GM12878 (cell line): ENCODE data around the gene DSC2. TPM values are rescaled to one million over a fixed set of nuclear protein-coding genes. Genes with fewer than 3 reads are reported as not detected.

Source experiments
- ATAC-seq: fragments of 200-7000 bp; cut with Tn5 transposase; 3 replicates; pipeline ENCODE4 v1.9.1; 2020; ENCODE audit warnings: mild to moderate bottlenecking, moderate library complexity
- BruUV-seq: library from RNA; stranded (reverse); fragments of 400-500 nt; replicated peaks from 2 replicates; lab custom pipeline; 2021; lab: Mats Ljungman, UMichigan
- CTCF ChIA-PET: fragments of 300-600 bp; sonication (Branson Sonifier 250); formaldehyde crosslinking; extraction: SDS; loops from one replicate; lab custom pipeline; 2021; ENCODE audit warnings: inconsistent platforms; lab: Yijun Ruan, JAX
- POLR2A ChIA-PET: fragments of 350-600 bp; formaldehyde crosslinking; extraction: SDS; loops from one replicate; lab custom pipeline; 2021; ENCODE audit warnings: inconsistent platforms; lab: Charles Lee
- RAD21 ChIA-PET: fragments of 300-600 bp; sonication (Branson Sonifier 250); formaldehyde crosslinking; loops from one replicate; lab custom pipeline; 2023; ENCODE audit warnings: antibody characterized with exemption; ENCODE audit not compliant: unreplicated experiment; lab: Charles Lee
- SMC1A ChIA-PET: fragments of 300-600 bp; sonication (Branson Sonifier 250); formaldehyde crosslinking; loops from one replicate; lab custom pipeline; 2023; ENCODE audit not compliant: unreplicated experiment, uncharacterized antibody; lab: Charles Lee
- DNase-seq: peaks from one replicate; pipeline ENCODE4 v3.0.0-alpha.2; 2011; ENCODE audit warnings: low read depth, low spot score
- FAIRE-seq: peaks from 3 replicates; lab custom pipeline; 2011; peaks lifted over from hg19 to GRCh38; lab: Jason Lieb, UNC
- H2AFZ ChIP-seq: 2 replicates; pipeline ENCODE4 v1.6.0; 2011; ENCODE audit warnings: low read depth, low read length, control low read depth; ENCODE audit not compliant: control insufficient read depth
- H3K27ac ChIP-seq: 2 replicates; pipeline ENCODE4 v1.5.1; 2011; ENCODE audit warnings: control low read depth; ENCODE audit not compliant: control insufficient read depth, insufficient read depth
- H3K27me3 ChIP-seq, 2 experiments: replicated peaks in 1 of 2; 2 replicates each; pipeline versions ENCODE4 v1.6.0 to v1.6.1; 2011; ENCODE audit warnings: low read length in 1 of 2; ENCODE audit not compliant: control insufficient read depth in 2 of 2, insufficient read depth in 2 of 2
- H3K36me3 ChIP-seq, 2 experiments: 2 replicates each; pipeline ENCODE4 v1.5.1; 2011; ENCODE audit warnings: low read length in 1 of 2; ENCODE audit not compliant: control insufficient read depth in 2 of 2, insufficient read depth in 2 of 2
- H3K4me1 ChIP-seq: 2 replicates; pipeline ENCODE4 v1.6.1; 2011; ENCODE audit warnings: mild to moderate bottlenecking, low read length, moderate library complexity, mixed read lengths; ENCODE audit not compliant: control insufficient read depth, insufficient read depth
- H3K4me2 ChIP-seq: 2 replicates; pipeline ENCODE4 v1.6.0; 2011; ENCODE audit warnings: control low read depth; ENCODE audit not compliant: control insufficient read depth, insufficient read depth
- H3K4me3 ChIP-seq: fragments of 200-600 bp; sonication (generic); 2 replicates; pipeline ENCODE4 v1.5.1; 2016
- H3K79me2 ChIP-seq: 2 replicates; pipeline ENCODE4 v1.6.0; 2011; ENCODE audit warnings: low read length; ENCODE audit not compliant: control insufficient read depth, insufficient read depth
- H3K9ac ChIP-seq: 2 replicates; pipeline ENCODE4 v1.8.0; 2011; ENCODE audit warnings: low read length, control low read depth, mixed read lengths; ENCODE audit not compliant: control insufficient read depth, insufficient read depth
- H3K9me3 ChIP-seq: replicated peaks from 3 replicates; pipeline ENCODE4 v1.5.1; 2011; ENCODE audit warnings: mild to moderate bottlenecking, low read length; ENCODE audit not compliant: control insufficient read depth, insufficient read depth
- H4K20me1 ChIP-seq: 2 replicates; pipeline ENCODE4 v1.6.0; 2011; ENCODE audit not compliant: control insufficient read depth, insufficient read depth
- ATF7 ChIP-seq: fragments of 450-650 bp; IDR thresholded peaks from 2 replicates; pipeline ENCODE4 v1.6.1; 2016; ENCODE audit warnings: low read depth, mild to moderate bottlenecking
- BCL11A ChIP-seq: IDR thresholded peaks from 2 replicates; pipeline ENCODE4 v1.6.1; 2011; ENCODE audit warnings: low read depth, low read length
- CBFB ChIP-seq: IDR thresholded peaks from 2 replicates; pipeline ENCODE4 v1.6.1; 2016; ENCODE audit warnings: antibody characterized with exemption, low read depth
- E4F1 ChIP-seq: fragments of 450-650 bp; IDR thresholded peaks from 2 replicates; pipeline ENCODE4 v1.6.1; 2018; ENCODE audit warnings: borderline replicate concordance, mild to moderate bottlenecking; ENCODE audit not compliant: partially characterized antibody
- IRF4 ChIP-seq: IDR thresholded peaks from 2 replicates; pipeline ENCODE4 v1.6.1; 2011; ENCODE audit warnings: low read depth, low read length
- KLF5 ChIP-seq: fragments of 450-650 bp; IDR thresholded peaks from 2 replicates; pipeline ENCODE4 v1.6.1; 2014; ENCODE audit warnings: mild to moderate bottlenecking; ENCODE audit not compliant: partially characterized antibody
- MEF2A ChIP-seq: IDR thresholded peaks from 2 replicates; pipeline ENCODE4 v1.6.1; 2011; ENCODE audit warnings: low read depth, mild to moderate bottlenecking, low read length, moderate library complexity; ENCODE audit not compliant: insufficient read depth
- NBN ChIP-seq: fragments of 450-650 bp; IDR thresholded peaks from 2 replicates; pipeline ENCODE4 v1.6.1; 2016
- NFXL1 ChIP-seq: fragments of 450-650 bp; IDR thresholded peaks from 2 replicates; pipeline ENCODE4 v1.6.1; 2017; ENCODE audit warnings: antibody characterized with exemption, mild to moderate bottlenecking, borderline replicate concordance
- RELA ChIP-seq: fragments of 450-650 bp; IDR thresholded peaks from 2 replicates; pipeline ENCODE4 v1.8.0; 2014; ENCODE audit warnings: borderline replicate concordance; ENCODE audit not compliant: partially characterized antibody
- SRF ChIP-seq, 2 experiments: IDR thresholded peaks; 2 replicates each; pipeline ENCODE4 v1.6.1; 2011; ENCODE audit warnings: low read depth in 2 of 2, low read length in 2 of 2, mild to moderate bottlenecking in 1 of 2, moderate library complexity in 1 of 2
- TAF1 ChIP-seq: IDR thresholded peaks from 2 replicates; pipeline ENCODE4 v1.6.1; 2011; ENCODE audit warnings: mild to moderate bottlenecking, low read depth, low read length, borderline replicate concordance
- ZNF384 ChIP-seq: IDR thresholded peaks from 2 replicates; pipeline ENCODE4 v1.6.1; 2012; ENCODE audit warnings: low read depth, mild to moderate bottlenecking, low read length, improper control_type of control experiment, borderline replicate concordance
- ZNF622 ChIP-seq: fragments of 450-650 bp; IDR thresholded peaks from 2 replicates; pipeline ENCODE4 v1.6.1; 2017; ENCODE audit warnings: mild to moderate bottlenecking, inconsistent platforms
- WGBS: methylation state at CpG from one replicate; pipeline ENCODE4 v1.1.6; 2016; ENCODE audit warnings: low lambda C conversion rate; ENCODE audit not compliant: insufficient replicate concordance, insufficient coverage; ENCODE audit errors: missing lambda C conversion rate; 5-methylcytosine and 5-hydroxymethylcytosine counted together
- in situ Hi-C: fragments of 300-500 bp; cut with MboI; formaldehyde crosslinking; loops from 9 replicates; pipeline ENCODE4 v1.14.3; 2018; ENCODE audit warnings: mixed read lengths
- intact Hi-C: fragments of 100-400 bp; cut with micrococcal nuclease; formaldehyde crosslinking; loops from one replicate; pipeline ENCODE4 v1.14.2; 2022; ENCODE audit not compliant: unreplicated experiment
- polyA plus RNA-seq, 11 experiments: library from polyadenylated mRNA; depleted of rRNA in 4 of 11; unstranded in 6 of 11; stranded (reverse) in 5 of 11; fragments of >200 nt; fragmentation: Nextera tagmentation in 4 of 11; fragmentation: Illumina TruSeq in 1 of 11; extraction: Ambion mirVana in 4 of 11; extraction: Trizol in 1 of 11; gene quantifications; 1 replicate in 1 of 11; 2 replicates in 10 of 11; pipeline versions ENCODE4 v1.2.1 to v1.2.3, GENCODE V29; 2011 to 2016; ENCODE audit warnings: inconsistent platforms in 2 of 11, missing spikeins in 2 of 11, low read depth in 1 of 11
- total RNA-seq, 4 experiments: library from RNA; depleted of rRNA in 3 of 4; stranded (reverse); fragments of >200 nt in 3 of 4; fragmentation: Illumina TruSeq in 1 of 4; extraction: Trizol in 1 of 4; gene quantifications; 2 replicates each; pipeline versions ENCODE4 v1.2.1 to v1.2.3, GENCODE V29; 2013 to 2021
- TF ChIP-seq, protein P1 (sequence below): fragments of 450-650 bp; conservative IDR thresholded peaks from 2 replicates; pipeline ENCODE4 v1.6.1; 2017; ENCODE audit warnings: mild to moderate bottlenecking, moderate library complexity

DSC2 gene
- total and polyA plus RNA-seq, 10 of the 15 experiments (the other 5 are each of a cell fraction or from before 2014, with no cell fraction given): 1.2 to 4.9 (median 3.0) TPM; not detected in 1

GRCh38 chr18:31010601-31011000 lies 91.6 kb downstream of the DSC2 start:
- POLR2A ChIA-PET: no interaction called here
- Histone ChIP-seq H3K4me1 (no peaks in the 10 kb centered on the region), H2AFZ (no peak overlapping the region), H3K4me3 (no peak overlapping the region), H3K27ac (no peak overlapping the region), H4K20me1 (no peaks in the 10 kb centered on the region), H3K9me3 (no peaks in the 10 kb centered on the region), H3K79me2 (no peaks in the 10 kb centered on the region), H3K36me3 (no peaks in the 10 kb centered on the region), H3K4me2 (no peak overlapping the region), H3K9ac (no peak overlapping the region), H3K27me3 (peaks cover 0 to 3% of the 10 kb centered on the region in 2 experiments; a peak in 2 of 4 replicates)
- WGBS: 38% methylated on average over 4 of the region's 4 CpGs
- ATAC-seq (no peak), DNase-seq (no peak), FAIRE-seq (no peak)
- intact Hi-C loops: no loop called here
- CTCF ChIA-PET: no interaction called here
- no TSS peak for BruUV-seq
- RAD21 ChIA-PET: interaction anchor here (2.0 kb wide), 1 partner anchor 1136 kb away, joined by 4 read pairs; no protein-coding TSS in a partner anchor
- SMC1A ChIA-PET: interaction anchor here (1.0 kb wide), 2 partner anchors 10 to 11 kb away, joined by 3 read pairs; no protein-coding TSS in a partner anchor
- in situ Hi-C loops: no loop called here
- TF ChIP-seq MEF2A: no peak
- TF ChIP-seq ZNF622: no peak
- TF ChIP-seq E4F1: no peak
- no peak for TF ChIP-seq ATF7
- no peak for TF ChIP-seq NFXL1
- no peak for TF ChIP-seq CBFB
- no peak for TF ChIP-seq TAF1
- no peak for TF ChIP-seq KLF5
- TF ChIP-seq, protein P1, sequence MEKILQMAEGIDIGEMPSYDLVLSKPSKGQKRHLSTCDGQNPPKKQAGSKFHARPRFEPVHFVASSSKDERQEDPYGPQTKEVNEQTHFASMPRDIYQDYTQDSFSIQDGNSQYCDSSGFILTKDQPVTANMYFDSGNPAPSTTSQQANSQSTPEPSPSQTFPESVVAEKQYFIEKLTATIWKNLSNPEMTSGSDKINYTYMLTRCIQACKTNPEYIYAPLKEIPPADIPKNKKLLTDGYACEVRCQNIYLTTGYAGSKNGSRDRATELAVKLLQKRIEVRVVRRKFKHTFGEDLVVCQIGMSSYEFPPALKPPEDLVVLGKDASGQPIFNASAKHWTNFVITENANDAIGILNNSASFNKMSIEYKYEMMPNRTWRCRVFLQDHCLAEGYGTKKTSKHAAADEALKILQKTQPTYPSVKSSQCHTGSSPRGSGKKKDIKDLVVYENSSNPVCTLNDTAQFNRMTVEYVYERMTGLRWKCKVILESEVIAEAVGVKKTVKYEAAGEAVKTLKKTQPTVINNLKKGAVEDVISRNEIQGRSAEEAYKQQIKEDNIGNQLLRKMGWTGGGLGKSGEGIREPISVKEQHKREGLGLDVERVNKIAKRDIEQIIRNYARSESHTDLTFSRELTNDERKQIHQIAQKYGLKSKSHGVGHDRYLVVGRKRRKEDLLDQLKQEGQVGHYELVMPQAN: no peak
- no peak for TF ChIP-seq RELA
- TF ChIP-seq SRF (IDR thresholded peaks at IDR 0.05; ENCODE audit: low read depth in 2 of 2, low read length in 2 of 2): no peak
- TF ChIP-seq NBN: no peak
- TF ChIP-seq ZNF384: no peak
- TF ChIP-seq BCL11A: no peak
- no peak for TF ChIP-seq IRF4
